ENCODE data around the gene SIN3A. TPM values are rescaled to one million over a fixed set of nuclear protein-coding genes. Genes with fewer than 3 reads are reported as not detected.
"Not testable (repeated sequence)": the region's sequence is repeated elsewhere in the genome, so short reads cannot be mapped to it uniquely, and the experiment has no call there.

Gene SIN3A
- 10 to 100 TPM; 50.7 to 56.9 (median 55.4) TPM for polyA plus RNA-seq (ENCODE audit: insufficient read length in 4 of 4)

GRCh38 chr15:75451674-75452363 lies at the start of gene SIN3A:
TSS of gene SIN3A (minus strand) at chr15:75451690. CDS start at chr15:75430375, 21,315 bp downstream.
- peak; percentile 97 to 99 (median 98) for DNase-seq (ENCODE audit: low read depth in 4 of 4, low spot score in 2 of 4)

GRCh38 chr15:75493732-75494131 lies 42.2 kb upstream of the SIN3A start:
- DNase-seq (ENCODE audit: low read depth in 4 of 4, low spot score in 2 of 4) = no peak

- DNase-seq (ENCODE audit: low read depth in 4 of 4, low spot score in 2 of 4) = no peak
Measured at GRCh38 chr15:75483961-75484360, 32.5 kb upstream of the SIN3A start.

- not testable (repeated sequence) for DNase-seq (ENCODE audit: low read depth in 4 of 4, low spot score in 2 of 4)
Measured at GRCh38 chr15:75483556-75483955, 32.1 kb upstream of the SIN3A start.

- no peak for DNase-seq (ENCODE audit: low read depth in 4 of 4, low spot score in 2 of 4)
Measured at GRCh38 chr15:75483106-75483505, 31.6 kb upstream of the SIN3A start.

GRCh38 chr15:75480463-75480862 lies 29.0 kb upstream of the SIN3A start:
- DNase-seq (ENCODE audit: low read depth in 4 of 4, low spot score in 2 of 4) = not testable (repeated sequence)

GRCh38 chr15:75479670-75480069 lies 28.2 kb upstream of the SIN3A start:
- no peak for DNase-seq (ENCODE audit: low read depth in 4 of 4, low spot score in 2 of 4)

GRCh38 chr15:75477094-75477493 lies 25.6 kb upstream of the SIN3A start:
- not testable (repeated sequence) for DNase-seq (ENCODE audit: low read depth in 4 of 4, low spot score in 2 of 4)

- no peak for DNase-seq (ENCODE audit: low read depth in 4 of 4, low spot score in 2 of 4)
Measured at GRCh38 chr15:75468913-75469598, 17.6 kb upstream of the SIN3A start.

GRCh38 chr15:75460646-75461045 lies 9.2 kb upstream of the SIN3A start:
- no peak for DNase-seq (ENCODE audit: low read depth in 4 of 4, low spot score in 2 of 4)

GRCh38 chr15:75459581-75459980 lies 8.1 kb upstream of the SIN3A start:
- no peak for DNase-seq (ENCODE audit: low read depth in 4 of 4, low spot score in 2 of 4)

- no peak for DNase-seq (ENCODE audit: low read depth in 4 of 4, low spot score in 2 of 4)
Measured at GRCh38 chr15:75456710-75457109, 5.2 kb upstream of the SIN3A start.

GRCh38 chr15:75455982-75456531 lies 4.6 kb upstream of the SIN3A start:
- peak in 2 of 4 donors; percentile 31 to 36 for DNase-seq (ENCODE audit: low read depth in 4 of 4, low spot score in 2 of 4)

- peak in 3 of 4 donors; percentile 80 to 88 (median 82) for DNase-seq (ENCODE audit: low read depth in 4 of 4, low spot score in 2 of 4)
Measured at GRCh38 chr15:75455424-75455981, 4.0 kb upstream of the SIN3A start.

GRCh38 chr15:75454471-75455378 lies 3.2 kb upstream of the SIN3A start:
- peak in 1 of 4 donors; percentile 37 for DNase-seq (ENCODE audit: low read depth in 4 of 4, low spot score in 2 of 4)

GRCh38 chr15:75453703-75454470 lies 2.4 kb upstream of the SIN3A start:
- peak; percentile 98 to 100 (median 100) for DNase-seq (ENCODE audit: low read depth in 4 of 4, low spot score in 2 of 4)

- peak in 3 of 4 donors; percentile 15 to 41 (median 16) for DNase-seq (ENCODE audit: low read depth in 4 of 4, low spot score in 2 of 4)
Measured at GRCh38 chr15:75452865-75453702, 1.6 kb upstream of the SIN3A start.

- peak in 3 of 4 donors; percentile 61 to 77 (median 64) for DNase-seq (ENCODE audit: low read depth in 4 of 4, low spot score in 2 of 4)
Measured at GRCh38 chr15:75452364-75452864, 924 bp upstream of the SIN3A start.

Data from left renal cortex interstitium (tissue), 4 donors.